Hepatocyte (in vitro differentiated cells): ENCODE results near the gene ATG14. TPM values are rescaled to one million over a fixed set of nuclear protein-coding genes. Genes with fewer than 3 reads are reported as not detected.

Source experiments
- DNase-seq: peaks from one replicate; pipeline ENCODE4 v3.0.0-alpha.2; 2016; ENCODE audit warnings: low spot score
- H2AFZ ChIP-seq: fragments of 200-600 bp; sonication (generic); 2 replicates; pipeline ENCODE4 v1.6.0; 2016; ENCODE audit warnings: antibody characterized with exemption, mild to moderate bottlenecking
- H3K27ac ChIP-seq: fragments of 200-600 bp; sonication (generic); 2 replicates; pipeline ENCODE4 v1.5.1; 2016; ENCODE audit warnings: mild to moderate bottlenecking
- H3K27me3 ChIP-seq: fragments of 200-600 bp; sonication (generic); 2 replicates; pipeline ENCODE4 v1.6.1; 2016
- H3K36me3 ChIP-seq: fragments of 200-600 bp; sonication (generic); replicated peaks from 2 replicates; pipeline ENCODE4 v1.5.1; 2016; ENCODE audit warnings: low read depth; ENCODE audit not compliant: insufficient read depth
- H3K4me1 ChIP-seq: fragments of 200-600 bp; sonication (generic); 2 replicates; pipeline ENCODE4 v1.5.1; 2016; ENCODE audit warnings: mild to moderate bottlenecking, moderate library complexity; ENCODE audit not compliant: insufficient read depth
- H3K4me2 ChIP-seq: fragments of 200-600 bp; sonication (generic); 2 replicates; pipeline ENCODE4 v1.6.0; 2016
- H3K4me3 ChIP-seq: fragments of 200-600 bp; sonication (generic); 2 replicates; pipeline ENCODE4 v1.5.1; 2016; ENCODE audit warnings: mild to moderate bottlenecking
- H3K79me2 ChIP-seq: fragments of 200-600 bp; sonication (generic); 2 replicates; pipeline ENCODE4 v1.6.0; 2017; ENCODE audit warnings: mild to moderate bottlenecking
- H3K9me2 ChIP-seq: fragments of 200-600 bp; sonication (generic); replicated peaks from 2 replicates; pipeline ENCODE4 v1.6.0; 2017; ENCODE audit warnings: mild to moderate bottlenecking; ENCODE audit not compliant: insufficient read depth
- H3K9me3 ChIP-seq: fragments of 200-600 bp; sonication (generic); 2 replicates; pipeline ENCODE4 v1.5.1; 2016; ENCODE audit warnings: low read depth, mild to moderate bottlenecking
- H4K20me1 ChIP-seq: fragments of 200-600 bp; sonication (generic); 2 replicates; pipeline ENCODE4 v1.6.0; 2016; ENCODE audit warnings: mild to moderate bottlenecking; ENCODE audit not compliant: insufficient read depth, poor library complexity, severe bottlenecking
- EZH2 ChIP-seq: fragments of 200-600 bp; sonication (generic); IDR thresholded peaks from 2 replicates; pipeline ENCODE4 v1.6.1; 2016; ENCODE audit warnings: antibody characterized with exemption, mild to moderate bottlenecking, borderline replicate concordance
- EZH2phosphoT487 ChIP-seq: fragments of 200-600 bp; sonication (generic); IDR thresholded peaks from one replicate; pipeline ENCODE4 v1.6.1; 2018; ENCODE audit warnings: antibody characterized with exemption, mild to moderate bottlenecking, low read depth, moderate library complexity; ENCODE audit not compliant: unreplicated experiment, severe bottlenecking
- WGBS: methylation state at CpG from one replicate; pipeline ENCODE4 v1.1.6; 2016; ENCODE audit warnings: low lambda C conversion rate; ENCODE audit errors: missing lambda C conversion rate; 5-methylcytosine and 5-hydroxymethylcytosine counted together
- polyA plus RNA-seq: library from polyadenylated mRNA; unstranded; fragments of >200 nt; fragmentation: Nextera tagmentation; extraction: Ambion mirVana; gene quantifications from 2 replicates; pipeline ENCODE4 v1.2.1, GENCODE V29; 2016
- total RNA-seq: library from RNA; depleted of rRNA; stranded (reverse); fragments of >200 nt; gene quantifications from 2 replicates; pipeline ENCODE4 v1.2.3, GENCODE V29; 2014
- TF ChIP-seq, protein P1 (sequence below): fragments of 200-600 bp; sonication (generic); IDR thresholded peaks from 2 replicates; pipeline ENCODE4 v1.5.1; 2016; ENCODE audit warnings: antibody characterized with exemption, mild to moderate bottlenecking; ENCODE audit not compliant: poor library complexity

ATG14 gene
- total and polyA plus RNA-seq, 2 experiments from 2014 or later, result 3.3 to 16.6 TPM

DNA sequence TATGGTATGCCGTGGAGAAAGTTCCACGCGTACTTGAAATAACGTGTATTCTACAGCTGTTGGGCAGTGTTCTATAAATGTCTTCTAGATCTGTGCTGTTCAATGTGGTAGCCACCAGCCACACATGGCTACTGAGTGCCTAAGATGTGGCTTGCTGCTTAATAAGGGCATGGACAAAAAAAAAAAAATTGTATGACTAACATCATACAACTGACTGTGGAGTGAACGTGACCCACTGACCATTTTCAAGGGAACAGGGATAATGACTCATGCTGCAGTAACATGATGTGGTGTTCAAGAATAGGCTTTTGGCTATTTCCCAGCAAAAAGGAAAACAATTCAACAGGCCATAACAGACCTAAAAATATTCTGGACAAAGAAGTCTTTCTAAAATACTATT is 13.0 kb downstream of the ATG14 start:
- Histone ChIP-seq H3K4me2 (no peak overlapping the region), H3K27ac (no peak overlapping the region), H3K79me2 (peaks cover 57% of the 10 kb centered on the region), H3K36me3 (no peaks in the 10 kb centered on the region), H3K9me2 (no peaks in the 10 kb centered on the region), H4K20me1 (peaks cover 12% of the 10 kb centered on the region), H2AFZ (no peak overlapping the region), H3K27me3 (no peaks in the 10 kb centered on the region), H3K4me3 (no peak overlapping the region), H3K4me1 (no peaks in the 10 kb centered on the region), H3K9me3 (no peaks in the 10 kb centered on the region)
- DNase-seq, result peak; percentile 45
- WGBS, result 92% methylated on average over 5 of the region's 5 CpGs
- TF ChIP-seq EZH2phosphoT487 (no peak), EZH2 (no peak)
- TF ChIP-seq, protein P1, sequence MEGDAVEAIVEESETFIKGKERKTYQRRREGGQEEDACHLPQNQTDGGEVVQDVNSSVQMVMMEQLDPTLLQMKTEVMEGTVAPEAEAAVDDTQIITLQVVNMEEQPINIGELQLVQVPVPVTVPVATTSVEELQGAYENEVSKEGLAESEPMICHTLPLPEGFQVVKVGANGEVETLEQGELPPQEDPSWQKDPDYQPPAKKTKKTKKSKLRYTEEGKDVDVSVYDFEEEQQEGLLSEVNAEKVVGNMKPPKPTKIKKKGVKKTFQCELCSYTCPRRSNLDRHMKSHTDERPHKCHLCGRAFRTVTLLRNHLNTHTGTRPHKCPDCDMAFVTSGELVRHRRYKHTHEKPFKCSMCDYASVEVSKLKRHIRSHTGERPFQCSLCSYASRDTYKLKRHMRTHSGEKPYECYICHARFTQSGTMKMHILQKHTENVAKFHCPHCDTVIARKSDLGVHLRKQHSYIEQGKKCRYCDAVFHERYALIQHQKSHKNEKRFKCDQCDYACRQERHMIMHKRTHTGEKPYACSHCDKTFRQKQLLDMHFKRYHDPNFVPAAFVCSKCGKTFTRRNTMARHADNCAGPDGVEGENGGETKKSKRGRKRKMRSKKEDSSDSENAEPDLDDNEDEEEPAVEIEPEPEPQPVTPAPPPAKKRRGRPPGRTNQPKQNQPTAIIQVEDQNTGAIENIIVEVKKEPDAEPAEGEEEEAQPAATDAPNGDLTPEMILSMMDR, result no peak

DNA sequence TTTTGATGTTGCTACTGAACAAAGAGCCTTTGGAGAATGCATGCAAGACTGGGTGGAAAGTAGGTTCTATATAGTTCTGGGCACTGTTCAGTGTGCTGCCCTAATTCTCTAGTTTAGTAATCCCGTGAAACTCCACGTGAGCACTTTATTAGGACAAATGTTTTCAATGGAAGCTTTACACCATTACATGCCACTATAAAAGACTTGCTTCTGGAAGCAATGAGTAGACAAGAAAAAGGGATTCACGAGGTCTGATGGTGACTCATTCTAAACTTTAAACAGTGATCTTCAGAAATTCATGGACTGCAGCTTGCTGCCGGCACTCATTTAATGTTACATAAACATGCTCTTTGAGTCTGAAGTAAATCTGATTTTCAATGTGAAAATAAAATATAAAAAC is 22.3 kb downstream of the ATG14 start:
- Histone ChIP-seq H3K4me2 (no peak overlapping the region), H3K9me2 (no peaks in the 10 kb centered on the region), H4K20me1 (no peaks in the 10 kb centered on the region), H3K9me3 (no peaks in the 10 kb centered on the region), H3K4me1 (no peaks in the 10 kb centered on the region), H3K4me3 (no peak overlapping the region), H3K36me3 (no peaks in the 10 kb centered on the region), H3K27me3 (no peaks in the 10 kb centered on the region), H3K27ac (peak overlapping the region; percentile 69), H2AFZ (no peak overlapping the region), H3K79me2 (no peaks in the 10 kb centered on the region)
- WGBS, result 56% methylated on average over 4 of the region's 4 CpGs
- no peak for DNase-seq
- TF ChIP-seq EZH2phosphoT487 (no peak), EZH2 (no peak)
- TF ChIP-seq, protein P1, result no peak

DNA sequence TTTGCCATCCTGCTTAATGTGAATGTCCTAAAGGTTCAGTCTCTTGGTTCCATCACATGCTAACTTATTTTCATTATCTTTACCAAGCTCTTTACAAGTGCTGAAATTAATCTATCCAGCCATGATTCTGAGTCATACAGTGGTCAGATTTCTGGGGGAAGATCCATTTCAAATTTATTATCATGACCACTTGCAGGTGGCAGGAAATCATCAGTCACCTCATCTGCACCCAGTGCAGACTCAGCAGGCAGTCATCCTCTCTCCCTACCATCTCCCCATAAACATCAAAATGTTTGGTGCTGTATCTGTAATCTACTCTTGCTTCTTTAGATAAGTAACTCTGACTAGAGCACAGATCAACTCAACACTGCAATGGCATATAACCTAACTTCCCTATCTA is 23.5 kb downstream of the ATG14 start:
- Histone ChIP-seq H3K9me3 (no peaks in the 10 kb centered on the region), H3K4me1 (no peaks in the 10 kb centered on the region), H3K27ac (peak overlapping the region; percentile 69), H4K20me1 (no peaks in the 10 kb centered on the region), H3K4me2 (no peak overlapping the region), H2AFZ (no peak overlapping the region), H3K79me2 (no peaks in the 10 kb centered on the region), H3K9me2 (no peaks in the 10 kb centered on the region), H3K27me3 (no peaks in the 10 kb centered on the region), H3K36me3 (no peaks in the 10 kb centered on the region), H3K4me3 (no peak overlapping the region)
- no peak for DNase-seq
- TF ChIP-seq EZH2phosphoT487 (no peak), EZH2 (no peak)
- TF ChIP-seq, protein P1, result no peak

DNA sequence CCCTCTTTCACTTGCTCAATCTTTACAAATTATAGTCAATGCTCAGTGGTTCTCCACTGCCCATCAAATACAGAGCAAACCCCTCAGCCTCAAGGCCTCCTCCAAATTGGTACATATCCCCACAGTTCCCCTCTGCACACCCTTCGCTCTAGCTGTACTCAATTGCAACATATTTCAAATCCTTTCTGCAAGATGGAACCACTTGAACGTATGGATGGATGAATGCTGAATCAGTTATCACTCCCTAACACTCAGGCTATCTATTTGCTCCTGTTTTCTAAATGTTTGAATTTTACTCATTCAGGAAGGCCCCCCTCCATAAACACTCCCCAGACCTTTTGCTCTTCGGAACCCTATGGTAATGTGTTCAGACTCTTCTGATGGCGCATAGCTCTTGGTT is 24.5 kb downstream of the ATG14 start:
- 98% methylated on average over 4 of the region's 4 CpGs for WGBS
- no peaks in the 10 kb centered on the region for H3K9me3 ChIP-seq
- H3K9me2 ChIP-seq, result no peaks in the 10 kb centered on the region
- no peak overlapping the region for H3K4me2 ChIP-seq
- H3K36me3 ChIP-seq, result no peaks in the 10 kb centered on the region
- no peak for DNase-seq
- H3K27me3 ChIP-seq, result no peaks in the 10 kb centered on the region
- TF ChIP-seq EZH2phosphoT487 (no peak), EZH2 (no peak)
- TF ChIP-seq, protein P1, result no peak
- H3K4me1 ChIP-seq, result no peaks in the 10 kb centered on the region
- H4K20me1 ChIP-seq, result no peaks in the 10 kb centered on the region
- H3K79me2 ChIP-seq, result no peaks in the 10 kb centered on the region
- peak overlapping the region; percentile 93 for H3K27ac ChIP-seq
- H2AFZ ChIP-seq, result no peak overlapping the region
- H3K4me3 ChIP-seq, result no peak overlapping the region
